Measurements from ENCODE around the gene CCNL1.
A peak's percentile ranks its signal among the peaks of the same experiment; 100 is the strongest.
"Not testable (repeated sequence)": the region's sequence is repeated elsewhere in the genome, so short reads cannot be mapped to it uniquely, and the experiment has no call there.

CCNL1 gene

GRCh38 chr3:157176934-157177333 lies 17.0 kb upstream of the CCNL1 start:
- TF ChIP-seq JUND (IDR thresholded peaks at IDR 0.05; ENCODE audit: low read depth), result no peak
- no peak for DNase-seq (ENCODE audit: low read depth in 1 of 2, low spot score in 1 of 2)
- in situ Hi-C loops (cut with HindIII; ENCODE audit: low pct_unique_long_range_greater_than_20kb, low sequenced_read_pairs), result no loop called here

- in situ Hi-C loops (cut with HindIII; ENCODE audit: low pct_unique_long_range_greater_than_20kb, low sequenced_read_pairs), result no loop called here
- no peak for TF ChIP-seq JUND (IDR thresholded peaks at IDR 0.05; ENCODE audit: low read depth)
- DNase-seq (ENCODE audit: low read depth in 1 of 2, low spot score in 1 of 2), result peak in 1 of 2 experiments; percentile 45
Measured at GRCh38 chr3:157175691-157176507, 16.0 kb upstream of the CCNL1 start.

- no peak for TF ChIP-seq JUND (IDR thresholded peaks at IDR 0.05; ENCODE audit: low read depth)
- in situ Hi-C loops (cut with HindIII; ENCODE audit: low pct_unique_long_range_greater_than_20kb, low sequenced_read_pairs), result no loop called here
- peak; percentile 91 to 100 for DNase-seq (ENCODE audit: low read depth in 1 of 2, low spot score in 1 of 2)
Measured at GRCh38 chr3:157174649-157175498, 14.9 kb upstream of the CCNL1 start.

GRCh38 chr3:157174290-157174648 lies 14.3 kb upstream of the CCNL1 start:
- no peak for TF ChIP-seq JUND (IDR thresholded peaks at IDR 0.05; ENCODE audit: low read depth)
- DNase-seq (ENCODE audit: low read depth in 1 of 2, low spot score in 1 of 2), result peak in 1 of 2 experiments; percentile 42
- in situ Hi-C loops (cut with HindIII; ENCODE audit: low pct_unique_long_range_greater_than_20kb, low sequenced_read_pairs), result no loop called here

- in situ Hi-C loops (cut with HindIII; ENCODE audit: low pct_unique_long_range_greater_than_20kb, low sequenced_read_pairs); DNase-seq (ENCODE audit: low read depth in 1 of 2, low spot score in 1 of 2): not testable (repeated sequence)
Measured at GRCh38 chr3:157173343-157173742, 13.4 kb upstream of the CCNL1 start.

DNA sequence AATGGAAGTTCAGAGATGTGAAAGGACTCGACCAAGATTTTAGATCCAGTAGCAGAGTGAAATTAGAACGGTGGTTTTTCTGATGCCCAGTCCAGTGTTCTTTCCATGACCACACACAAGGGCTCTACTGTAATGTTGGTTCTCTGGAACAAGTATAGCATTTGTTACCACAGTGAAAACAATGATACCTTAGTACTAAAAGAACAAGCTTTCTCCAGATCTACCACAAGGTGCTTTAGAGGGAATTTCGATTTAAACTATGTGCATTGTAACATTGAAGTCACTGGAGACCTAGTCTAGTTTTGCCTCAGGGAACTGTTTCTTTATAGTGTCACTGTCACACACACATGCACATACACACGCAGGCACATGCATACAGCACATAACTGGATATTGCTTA lies 12.8 kb upstream of the CCNL1 start:
- TF ChIP-seq JUND (IDR thresholded peaks at IDR 0.05; ENCODE audit: low read depth), result no peak
- in situ Hi-C loops (cut with HindIII; ENCODE audit: low pct_unique_long_range_greater_than_20kb, low sequenced_read_pairs), result no loop called here
- DNase-seq (ENCODE audit: low read depth in 1 of 2, low spot score in 1 of 2), result no peak

DNA sequence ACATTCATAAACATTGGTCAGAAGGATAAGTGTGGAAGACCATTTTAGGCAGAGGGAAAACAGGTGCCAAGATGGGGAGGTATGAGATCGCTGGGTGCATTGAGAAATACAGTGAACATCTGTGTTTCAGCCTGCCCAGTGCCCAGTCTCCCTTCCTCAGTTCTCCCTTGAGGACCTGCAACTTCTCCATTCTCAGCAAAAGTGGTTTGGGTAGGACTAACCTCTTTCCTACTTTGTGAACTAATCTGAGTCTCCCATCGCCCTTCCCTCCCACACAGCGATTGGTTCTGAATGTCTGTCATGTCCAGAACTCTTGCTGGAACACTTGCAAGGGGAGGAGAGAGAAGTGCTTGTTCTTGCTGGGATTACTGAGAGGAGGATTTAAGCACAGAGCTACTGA lies 10.9 kb upstream of the CCNL1 start:
- in situ Hi-C loops (cut with HindIII; ENCODE audit: low pct_unique_long_range_greater_than_20kb, low sequenced_read_pairs), result no loop called here
- peak in 1 of 2 experiments; percentile 63 for DNase-seq (ENCODE audit: low read depth in 1 of 2, low spot score in 1 of 2)
- no peak for TF ChIP-seq JUND (IDR thresholded peaks at IDR 0.05; ENCODE audit: low read depth)

DNA sequence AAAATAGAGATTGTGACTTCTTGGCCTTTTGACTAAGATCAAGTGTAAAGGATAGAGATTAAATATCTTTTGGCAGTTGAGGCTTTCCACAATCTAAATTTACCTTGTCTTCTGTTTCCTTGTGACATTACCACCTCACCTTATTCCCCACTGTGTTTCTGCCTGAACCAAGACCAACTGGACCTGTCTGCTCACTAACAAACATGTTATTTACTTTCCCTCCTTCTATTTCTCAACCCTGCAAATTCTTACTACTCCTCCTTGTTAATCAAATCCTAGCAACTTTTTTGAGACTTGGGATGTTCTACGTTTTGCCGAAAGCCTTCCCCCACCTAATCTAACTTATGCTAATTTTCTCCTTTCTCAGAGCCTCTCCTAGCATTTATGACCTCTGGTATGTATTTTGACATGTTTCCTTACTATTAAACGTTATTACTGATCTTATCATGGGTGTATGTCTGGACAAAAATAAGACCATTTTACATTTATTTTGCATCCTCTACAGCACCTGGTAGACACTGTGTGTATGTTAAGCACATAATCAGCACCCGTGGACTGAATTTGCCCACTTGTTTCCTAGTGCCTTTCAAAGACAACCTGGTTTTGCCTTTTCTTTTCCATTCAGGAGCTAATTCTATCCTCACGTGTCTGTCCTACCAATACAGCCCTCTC lies 7.6 kb upstream of the CCNL1 start:
- TF ChIP-seq JUND (IDR thresholded peaks at IDR 0.05; ENCODE audit: low read depth), result no peak
- DNase-seq (ENCODE audit: low read depth in 1 of 2, low spot score in 1 of 2), result peak in 1 of 2 experiments; percentile 67
- in situ Hi-C loops (cut with HindIII; ENCODE audit: low pct_unique_long_range_greater_than_20kb, low sequenced_read_pairs), result no loop called here

GRCh38 chr3:157166561-157166960 lies 6.6 kb upstream of the CCNL1 start:
- peak in 1 of 2 experiments; percentile 56 for DNase-seq (ENCODE audit: low read depth in 1 of 2, low spot score in 1 of 2)
- in situ Hi-C loops (cut with HindIII; ENCODE audit: low pct_unique_long_range_greater_than_20kb, low sequenced_read_pairs), result no loop called here
- no peak for TF ChIP-seq JUND (IDR thresholded peaks at IDR 0.05; ENCODE audit: low read depth)

GRCh38 chr3:157166115-157166514 lies 6.2 kb upstream of the CCNL1 start:
- DNase-seq (ENCODE audit: low read depth in 1 of 2, low spot score in 1 of 2), result no peak
- no peak for TF ChIP-seq JUND (IDR thresholded peaks at IDR 0.05; ENCODE audit: low read depth)

DNA sequence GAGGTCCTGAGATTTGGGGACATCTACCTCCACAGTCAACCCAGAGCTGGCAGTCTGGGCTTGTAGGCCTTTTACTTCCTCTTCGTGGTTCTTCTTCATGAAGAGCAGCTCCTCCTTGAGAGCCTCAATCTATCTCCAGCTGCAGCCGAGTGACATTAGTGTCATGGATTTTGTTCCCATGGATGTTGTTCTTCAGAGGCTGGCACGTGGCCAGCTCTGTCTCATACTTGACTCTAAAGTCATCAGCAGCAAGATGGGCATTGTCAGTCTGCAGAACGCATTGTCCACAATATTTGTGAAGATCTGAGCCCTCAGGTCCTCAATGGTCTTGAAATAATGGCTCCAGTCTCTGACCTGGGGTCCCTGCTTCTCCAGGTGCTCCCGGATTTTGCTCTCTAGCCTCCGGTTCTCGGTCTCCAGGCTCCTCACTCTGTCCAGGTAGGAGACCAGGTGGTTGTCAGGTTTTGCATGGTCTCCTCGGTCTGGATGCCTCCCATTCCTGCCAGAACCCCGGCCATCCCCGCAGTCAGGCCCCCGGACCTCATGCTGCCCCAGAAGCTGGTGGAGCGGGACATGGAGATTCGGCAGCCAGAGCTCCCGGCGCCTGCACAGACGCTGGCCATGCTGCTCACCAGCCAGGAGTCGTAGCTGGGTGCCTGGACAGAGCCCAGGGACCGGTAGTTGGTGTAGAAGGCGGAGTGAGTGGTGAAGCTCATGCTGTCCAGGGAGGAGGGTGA lies 3.4 kb upstream of the CCNL1 start:
- no peak for DNase-seq (ENCODE audit: low read depth in 1 of 2, low spot score in 1 of 2)
- in situ Hi-C loops (cut with HindIII; ENCODE audit: low pct_unique_long_range_greater_than_20kb, low sequenced_read_pairs), result no loop called here
- no peak for TF ChIP-seq JUND (IDR thresholded peaks at IDR 0.05; ENCODE audit: low read depth)

More at GRCh38 chr3:157166115-157166514, 6.2 kb upstream of the CCNL1 start:
- in situ Hi-C loops (cut with HindIII; ENCODE audit: low pct_unique_long_range_greater_than_20kb, low sequenced_read_pairs), result no loop called here

DNA sequence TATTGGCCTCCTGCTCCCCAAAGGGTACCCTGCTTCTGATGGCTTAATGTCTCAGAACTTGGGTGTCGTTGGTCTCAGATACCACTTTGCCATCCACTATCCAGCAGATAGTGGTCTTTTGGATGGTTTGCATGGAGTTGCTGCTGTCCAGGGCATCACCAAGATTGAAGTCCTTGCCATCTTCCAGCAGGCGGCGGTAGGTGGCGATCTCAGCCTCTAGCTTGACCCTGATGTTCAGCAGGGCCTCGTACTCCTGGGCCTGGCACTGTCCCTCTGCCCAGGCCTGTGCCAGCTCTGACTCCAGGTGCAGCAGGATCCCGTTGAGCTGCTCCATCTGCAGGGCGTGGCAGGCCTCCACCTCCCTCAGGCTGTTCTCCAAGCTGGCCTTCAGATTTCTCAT lies 2.7 kb upstream of the CCNL1 start:
- peak in 1 of 2 experiments; percentile 63 for DNase-seq (ENCODE audit: low read depth in 1 of 2, low spot score in 1 of 2)
- in situ Hi-C loops (cut with HindIII; ENCODE audit: low pct_unique_long_range_greater_than_20kb, low sequenced_read_pairs), result not testable (repeated sequence)
